ENCODE data around the gene CD109.
"Not testable (repeated sequence)": the region's sequence is repeated elsewhere in the genome, so short reads cannot be mapped to it uniquely, and the experiment has no call there.

The CD109 gene

DNA sequence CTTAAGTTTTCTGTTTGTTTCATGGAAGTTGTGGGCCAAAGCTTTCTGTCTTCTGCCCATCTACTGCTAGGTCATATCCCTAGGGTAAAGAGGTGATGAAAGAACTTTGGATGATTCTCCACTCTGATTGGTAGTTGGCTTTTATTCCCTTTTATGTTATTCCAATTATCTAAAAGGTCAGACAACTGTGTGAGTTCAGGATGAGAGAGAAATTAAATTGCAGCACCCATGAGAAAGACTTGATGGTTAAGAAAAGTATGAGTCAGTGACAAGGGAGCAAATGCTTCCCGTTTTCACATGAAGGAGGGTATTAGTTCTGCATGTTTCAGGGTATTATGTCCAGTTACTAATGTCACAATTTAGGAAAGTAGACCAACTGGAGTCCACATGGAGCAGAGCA, 136.3 kb downstream of the CD109 start:
- no peak overlapping the region for H3K4me3 ChIP-seq (ENCODE audit: insufficient read depth, low read depth, low read length, poor library complexity, severe bottlenecking)
- no peaks in the 10 kb centered on the region for H3K27me3 ChIP-seq (replicated peaks; ENCODE audit: control insufficient read depth, insufficient read depth, low read length, poor library complexity, severe bottlenecking)
- H3K27ac ChIP-seq (ENCODE audit: insufficient read depth, low read length, poor library complexity, severe bottlenecking) = no peak overlapping the region
- no peaks in the 10 kb centered on the region for H3K36me3 ChIP-seq (ENCODE audit: control insufficient read depth, insufficient read depth, low read length)
- no peaks in the 10 kb centered on the region for H3K4me1 ChIP-seq (ENCODE audit: control insufficient read depth, insufficient read depth, low read length, poor library complexity, severe bottlenecking)
- DNase-seq = no peak
- H3K9me3 ChIP-seq (ENCODE audit: control insufficient read depth, low read length) = no peaks in the 10 kb centered on the region

DNA sequence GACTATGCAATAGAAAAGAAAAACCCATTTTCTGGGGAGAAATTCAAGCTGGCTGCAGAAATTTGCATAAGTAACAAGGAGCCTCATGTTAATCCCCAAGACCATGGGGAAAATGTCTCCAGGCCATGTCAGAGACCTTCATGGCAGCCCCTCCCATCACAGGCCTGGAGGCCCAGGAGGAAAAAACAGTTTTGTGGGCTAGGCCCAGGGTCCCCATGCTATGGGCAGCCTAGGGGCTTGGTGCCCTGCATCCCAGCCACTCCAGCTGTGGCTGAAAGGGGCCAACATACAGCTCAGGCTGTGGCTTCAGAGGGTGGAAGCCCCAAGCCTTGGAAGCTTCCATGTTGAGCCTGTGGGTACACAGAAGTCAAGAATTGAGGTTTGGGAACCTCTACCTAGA, 148.7 kb downstream of the CD109 start:
- H3K4me3 ChIP-seq (ENCODE audit: insufficient read depth, low read depth, low read length, poor library complexity, severe bottlenecking); H3K36me3 ChIP-seq (ENCODE audit: control insufficient read depth, insufficient read depth, low read length); H3K4me1 ChIP-seq (ENCODE audit: control insufficient read depth, insufficient read depth, low read length, poor library complexity, severe bottlenecking); DNase-seq; H3K27me3 ChIP-seq (replicated peaks; ENCODE audit: control insufficient read depth, insufficient read depth, low read length, poor library complexity, severe bottlenecking); H3K9me3 ChIP-seq (ENCODE audit: control insufficient read depth, low read length); H3K27ac ChIP-seq (ENCODE audit: insufficient read depth, low read length, poor library complexity, severe bottlenecking): not testable (repeated sequence)

DNA sequence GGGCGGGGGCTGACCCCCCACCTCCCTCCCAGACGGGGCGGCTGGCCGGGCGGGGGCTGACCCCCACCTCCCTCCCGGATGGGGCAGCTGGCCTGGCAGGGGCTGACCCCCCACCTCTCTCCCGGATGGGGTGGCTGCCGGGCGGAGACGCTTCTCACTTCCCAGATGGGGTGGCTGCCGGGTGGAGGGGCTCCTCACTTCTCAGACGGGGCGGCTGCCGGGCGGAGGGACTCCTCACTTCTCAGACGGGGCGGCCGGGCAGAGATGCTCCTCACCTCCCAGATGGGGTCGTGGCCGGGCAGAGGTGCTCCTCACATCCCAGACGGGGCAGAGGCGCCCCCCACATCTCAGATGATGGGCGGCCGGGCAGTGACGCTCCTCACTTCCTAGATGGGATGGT, 155.0 kb downstream of the CD109 start:
- not testable (repeated sequence) for H3K27me3 ChIP-seq (replicated peaks; ENCODE audit: control insufficient read depth, insufficient read depth, low read length, poor library complexity, severe bottlenecking); DNase-seq; H3K4me1 ChIP-seq (ENCODE audit: control insufficient read depth, insufficient read depth, low read length, poor library complexity, severe bottlenecking); H3K9me3 ChIP-seq (ENCODE audit: control insufficient read depth, low read length); H3K27ac ChIP-seq (ENCODE audit: insufficient read depth, low read length, poor library complexity, severe bottlenecking); H3K4me3 ChIP-seq (ENCODE audit: insufficient read depth, low read depth, low read length, poor library complexity, severe bottlenecking); H3K36me3 ChIP-seq (ENCODE audit: control insufficient read depth, insufficient read depth, low read length)

DNA sequence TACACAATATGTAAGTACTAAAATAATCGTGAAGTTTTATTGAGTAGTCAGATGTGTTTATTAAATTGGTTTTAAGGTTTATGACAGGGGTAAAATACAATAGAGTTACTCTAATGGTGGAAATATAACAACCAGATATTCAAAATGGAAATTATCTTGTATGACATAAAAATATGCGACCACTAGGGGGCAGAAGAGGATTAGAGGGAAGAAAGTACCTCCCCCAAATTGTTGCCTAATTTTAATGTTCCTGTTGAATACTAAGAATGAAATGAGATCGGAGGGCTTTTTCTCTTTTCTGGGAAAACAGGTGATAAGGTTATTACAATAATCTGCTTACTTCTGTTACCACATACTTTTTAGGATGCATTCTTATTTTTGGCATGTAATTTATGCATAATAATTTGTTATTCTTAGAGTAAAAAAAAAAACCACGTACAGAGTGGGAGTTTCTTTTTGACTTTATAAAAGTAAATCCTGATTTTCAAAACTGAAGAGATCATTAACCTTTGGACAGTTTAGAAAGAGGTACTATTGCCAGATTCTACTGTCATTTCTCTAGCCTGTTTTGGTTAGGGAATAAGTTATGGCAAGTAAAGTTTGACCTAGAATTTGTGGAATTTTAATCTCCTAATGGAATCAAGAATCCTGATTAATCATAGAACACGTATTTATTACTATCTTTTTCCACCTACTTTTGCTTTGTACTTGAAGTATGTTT, 159.2 kb downstream of the CD109 start:
- peak in 1 of 3 donors; percentile 6 for DNase-seq
- Histone ChIP-seq H3K4me3 (ENCODE audit: insufficient read depth, low read depth, low read length, poor library complexity, severe bottlenecking) (no peak overlapping the region), H3K4me1 (ENCODE audit: control insufficient read depth, insufficient read depth, low read length, poor library complexity, severe bottlenecking) (no peaks in the 10 kb centered on the region), H3K9me3 (ENCODE audit: control insufficient read depth, low read length) (no peaks in the 10 kb centered on the region), H3K36me3 (ENCODE audit: control insufficient read depth, insufficient read depth, low read length) (no peaks in the 10 kb centered on the region), H3K27me3 (replicated peaks; ENCODE audit: control insufficient read depth, insufficient read depth, low read length, poor library complexity, severe bottlenecking) (no peaks in the 10 kb centered on the region), H3K27ac (ENCODE audit: insufficient read depth, low read length, poor library complexity, severe bottlenecking) (no peak overlapping the region)

DNA sequence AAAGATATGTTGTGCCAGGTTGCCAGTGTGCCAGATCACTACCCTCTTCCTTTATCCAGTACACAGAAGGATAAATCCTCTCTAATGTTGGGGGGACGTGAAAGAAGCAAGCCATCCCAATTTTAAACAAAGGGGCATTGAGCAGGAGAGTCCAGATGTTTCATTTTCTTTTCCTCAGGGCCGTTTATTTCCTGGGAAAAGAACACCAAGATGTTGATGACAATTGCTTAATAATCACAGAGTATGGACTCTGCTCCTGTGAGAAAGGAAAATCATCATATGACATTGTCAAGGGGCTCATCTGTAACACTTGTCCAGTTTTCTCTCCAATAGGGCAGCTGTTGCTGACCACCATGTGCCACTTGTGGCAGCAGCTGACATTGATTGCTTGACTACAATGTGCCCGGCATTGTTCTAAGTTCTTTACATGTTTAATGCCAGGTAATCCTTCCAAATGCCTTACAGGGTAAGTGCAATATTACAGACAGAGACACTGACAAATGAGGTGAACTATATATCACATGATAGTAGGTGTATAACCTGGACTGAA, 161.4 kb downstream of the CD109 start:
- Histone ChIP-seq H3K4me1 (ENCODE audit: control insufficient read depth, insufficient read depth, low read length, poor library complexity, severe bottlenecking) (no peaks in the 10 kb centered on the region), H3K27me3 (replicated peaks; ENCODE audit: control insufficient read depth, insufficient read depth, low read length, poor library complexity, severe bottlenecking) (no peaks in the 10 kb centered on the region), H3K9me3 (ENCODE audit: control insufficient read depth, low read length) (no peaks in the 10 kb centered on the region), H3K27ac (ENCODE audit: insufficient read depth, low read length, poor library complexity, severe bottlenecking) (no peak overlapping the region), H3K36me3 (ENCODE audit: control insufficient read depth, insufficient read depth, low read length) (no peaks in the 10 kb centered on the region), H3K4me3 (ENCODE audit: insufficient read depth, low read depth, low read length, poor library complexity, severe bottlenecking) (no peak overlapping the region)
- DNase-seq = no peak

DNA sequence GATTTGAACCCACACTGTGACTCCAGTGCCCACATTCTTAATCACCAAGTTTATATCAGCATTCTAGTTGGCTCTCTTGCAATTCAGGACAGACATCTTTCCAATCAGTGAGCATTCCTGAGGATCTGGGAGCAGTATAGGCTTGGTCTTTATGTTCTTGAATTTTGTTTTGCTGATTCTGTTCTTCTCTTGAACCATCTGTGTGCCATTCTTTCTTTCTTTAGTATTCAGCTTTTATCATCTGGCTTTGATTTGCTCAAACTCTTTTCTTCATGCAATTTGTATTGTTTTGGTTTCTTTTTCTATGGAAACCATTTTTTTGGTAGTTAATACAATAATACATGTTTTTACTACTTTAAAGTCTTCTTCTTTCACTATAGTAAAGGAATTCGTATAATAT, 162.4 kb downstream of the CD109 start:
- Histone ChIP-seq H3K4me1 (ENCODE audit: control insufficient read depth, insufficient read depth, low read length, poor library complexity, severe bottlenecking) (no peaks in the 10 kb centered on the region), H3K4me3 (ENCODE audit: insufficient read depth, low read depth, low read length, poor library complexity, severe bottlenecking) (no peak overlapping the region), H3K36me3 (ENCODE audit: control insufficient read depth, insufficient read depth, low read length) (no peaks in the 10 kb centered on the region), H3K27me3 (replicated peaks; ENCODE audit: control insufficient read depth, insufficient read depth, low read length, poor library complexity, severe bottlenecking) (no peaks in the 10 kb centered on the region), H3K9me3 (ENCODE audit: control insufficient read depth, low read length) (no peaks in the 10 kb centered on the region), H3K27ac (ENCODE audit: insufficient read depth, low read length, poor library complexity, severe bottlenecking) (no peak overlapping the region)
- no peak for DNase-seq

DNA sequence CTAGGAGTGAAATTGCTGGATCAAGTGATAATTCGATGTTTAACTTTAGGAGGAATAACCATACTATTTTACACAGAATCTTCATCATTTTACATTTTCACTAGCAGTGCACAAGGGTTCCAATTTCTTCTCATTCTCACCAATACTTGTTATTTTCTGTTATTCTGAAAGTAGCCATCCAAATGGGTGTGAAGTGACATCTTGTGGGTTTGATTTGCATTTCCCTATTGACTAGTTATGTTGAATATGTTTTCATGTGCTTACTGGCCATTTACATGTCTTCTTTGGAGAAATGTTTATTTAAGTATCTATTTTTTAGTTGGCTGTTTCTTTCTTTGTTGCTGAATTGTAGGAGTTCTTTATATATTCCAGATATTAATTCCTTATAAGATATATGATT, 164.3 kb downstream of the CD109 start:
- no peaks in the 10 kb centered on the region for H3K9me3 ChIP-seq (ENCODE audit: control insufficient read depth, low read length)
- DNase-seq = no peak
- H3K4me3 ChIP-seq (ENCODE audit: insufficient read depth, low read depth, low read length, poor library complexity, severe bottlenecking) = no peak overlapping the region
- no peaks in the 10 kb centered on the region for H3K4me1 ChIP-seq (ENCODE audit: control insufficient read depth, insufficient read depth, low read length, poor library complexity, severe bottlenecking)
- no peak overlapping the region for H3K27ac ChIP-seq (ENCODE audit: insufficient read depth, low read length, poor library complexity, severe bottlenecking)
- H3K27me3 ChIP-seq (replicated peaks; ENCODE audit: control insufficient read depth, insufficient read depth, low read length, poor library complexity, severe bottlenecking) = no peaks in the 10 kb centered on the region
- no peaks in the 10 kb centered on the region for H3K36me3 ChIP-seq (ENCODE audit: control insufficient read depth, insufficient read depth, low read length)

DNA sequence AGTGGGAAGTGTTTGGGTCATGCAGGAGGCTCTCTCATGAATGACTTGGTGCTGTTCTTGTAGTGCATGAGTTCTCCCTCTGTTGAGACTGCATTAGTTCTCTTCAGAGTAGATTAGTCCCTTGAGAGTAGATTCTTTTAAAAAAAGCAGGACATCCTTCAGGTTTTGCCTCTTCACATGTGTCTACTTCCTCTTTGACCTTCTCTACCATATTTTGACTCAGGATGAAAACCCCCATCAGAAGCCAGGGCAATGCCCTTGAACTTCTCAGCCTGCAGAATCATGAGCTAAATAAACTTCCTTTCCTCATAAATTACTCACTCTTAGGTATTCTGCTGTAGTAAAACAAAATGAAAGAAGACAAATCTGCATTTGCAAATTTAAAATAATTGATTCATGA, 170.3 kb downstream of the CD109 start:
- no peak for DNase-seq
- Histone ChIP-seq H3K36me3 (ENCODE audit: control insufficient read depth, insufficient read depth, low read length) (no peaks in the 10 kb centered on the region), H3K27ac (ENCODE audit: insufficient read depth, low read length, poor library complexity, severe bottlenecking) (no peak overlapping the region), H3K4me1 (ENCODE audit: control insufficient read depth, insufficient read depth, low read length, poor library complexity, severe bottlenecking) (no peaks in the 10 kb centered on the region), H3K4me3 (ENCODE audit: insufficient read depth, low read depth, low read length, poor library complexity, severe bottlenecking) (no peak overlapping the region), H3K9me3 (ENCODE audit: control insufficient read depth, low read length) (no peaks in the 10 kb centered on the region), H3K27me3 (replicated peaks; ENCODE audit: control insufficient read depth, insufficient read depth, low read length, poor library complexity, severe bottlenecking) (no peaks in the 10 kb centered on the region)

DNA sequence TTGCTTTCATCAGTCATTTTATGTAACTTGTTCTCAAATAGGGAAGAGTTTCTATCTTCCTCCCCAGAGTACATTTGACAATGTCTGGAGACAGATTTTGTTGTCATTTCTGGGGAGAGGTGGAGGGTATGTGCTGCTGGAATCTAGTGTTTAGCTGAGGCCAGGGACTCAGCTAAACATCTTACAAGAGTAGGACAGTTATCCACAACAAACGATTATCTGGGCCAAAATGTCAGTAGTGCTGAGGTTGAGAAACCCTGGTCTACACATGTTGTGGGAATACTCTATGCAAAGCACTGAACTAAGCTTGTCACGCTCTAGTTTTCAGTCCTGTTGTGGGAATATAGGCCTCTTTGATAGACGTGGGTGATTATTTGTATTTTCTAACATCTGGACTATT, 171.4 kb downstream of the CD109 start:
- Histone ChIP-seq H3K27me3 (replicated peaks; ENCODE audit: control insufficient read depth, insufficient read depth, low read length, poor library complexity, severe bottlenecking) (no peaks in the 10 kb centered on the region), H3K36me3 (ENCODE audit: control insufficient read depth, insufficient read depth, low read length) (no peaks in the 10 kb centered on the region), H3K4me1 (ENCODE audit: control insufficient read depth, insufficient read depth, low read length, poor library complexity, severe bottlenecking) (no peaks in the 10 kb centered on the region), H3K9me3 (ENCODE audit: control insufficient read depth, low read length) (no peaks in the 10 kb centered on the region), H3K4me3 (ENCODE audit: insufficient read depth, low read depth, low read length, poor library complexity, severe bottlenecking) (no peak overlapping the region), H3K27ac (ENCODE audit: insufficient read depth, low read length, poor library complexity, severe bottlenecking) (no peak overlapping the region)
- DNase-seq = no peak

DNA sequence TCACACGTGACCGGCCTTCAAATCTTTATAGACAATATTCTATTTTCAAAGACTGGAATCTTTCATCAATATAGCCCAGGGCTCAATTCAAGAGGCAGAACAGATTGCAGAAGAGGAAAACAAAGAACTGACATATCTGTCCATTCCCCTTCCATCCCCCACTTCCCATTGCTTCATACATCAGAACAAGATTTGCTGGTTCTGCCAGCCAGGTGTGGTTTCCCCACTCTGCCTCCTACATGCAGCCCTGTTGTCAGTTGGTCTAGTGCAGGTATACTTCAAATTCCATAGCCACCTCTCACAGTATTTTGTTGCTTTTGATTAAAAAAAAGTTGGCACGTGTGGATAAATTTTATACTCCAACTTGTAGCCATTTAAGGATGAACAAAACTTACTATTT, 174.9 kb downstream of the CD109 start:
- Histone ChIP-seq H3K4me3 (ENCODE audit: insufficient read depth, low read depth, low read length, poor library complexity, severe bottlenecking) (no peak overlapping the region), H3K36me3 (ENCODE audit: control insufficient read depth, insufficient read depth, low read length) (no peaks in the 10 kb centered on the region), H3K27ac (ENCODE audit: insufficient read depth, low read length, poor library complexity, severe bottlenecking) (no peak overlapping the region), H3K9me3 (ENCODE audit: control insufficient read depth, low read length) (no peaks in the 10 kb centered on the region), H3K4me1 (ENCODE audit: control insufficient read depth, insufficient read depth, low read length, poor library complexity, severe bottlenecking) (no peaks in the 10 kb centered on the region), H3K27me3 (replicated peaks; ENCODE audit: control insufficient read depth, insufficient read depth, low read length, poor library complexity, severe bottlenecking) (no peaks in the 10 kb centered on the region)
- DNase-seq = no peak
